GM12878 (cell line): Measurements from ENCODE around the gene GRAMD1B. TPM values are rescaled to one million over a fixed set of nuclear protein-coding genes. Genes with fewer than 3 reads are reported as not detected.

Source experiments
- CTCF ChIP-seq, 3 experiments: IDR thresholded peaks in 2 of 3; conservative IDR thresholded peaks in 1 of 3; 2 replicates each; pipeline ENCODE4 v1.5.1; 2011; ENCODE audit warnings: low read depth in 3 of 3, low read length in 3 of 3, mild to moderate bottlenecking in 3 of 3, control low read depth in 2 of 3, moderate library complexity in 2 of 3, inconsistent platforms in 1 of 3, mixed read lengths in 1 of 3; ENCODE audit not compliant: control insufficient read depth in 2 of 3, insufficient read depth in 1 of 3; ENCODE audit errors: extremely low read depth in 1 of 3
- GATAD2B ChIP-seq: fragments of 450-650 bp; conservative IDR thresholded peaks from 2 replicates; pipeline ENCODE4 v1.6.1; 2017; ENCODE audit warnings: low read depth, mild to moderate bottlenecking, moderate library complexity
- PML ChIP-seq: IDR thresholded peaks from 2 replicates; pipeline ENCODE4 v1.6.1; 2012; ENCODE audit warnings: low read length, inconsistent platforms
- TCF3 ChIP-seq: IDR thresholded peaks from 2 replicates; pipeline ENCODE4 v1.6.1; 2012; ENCODE audit warnings: low read depth, mild to moderate bottlenecking, low read length, borderline replicate concordance; ENCODE audit not compliant: insufficient read depth
- ZBTB40 ChIP-seq: fragments of 450-650 bp; IDR thresholded peaks from 2 replicates; pipeline ENCODE4 v1.6.1; 2016; ENCODE audit warnings: mild to moderate bottlenecking, moderate library complexity, borderline replicate concordance
- polyA plus RNA-seq, 11 experiments: library from polyadenylated mRNA; depleted of rRNA in 4 of 11; unstranded in 6 of 11; stranded (reverse) in 5 of 11; fragments of >200 nt; fragmentation: Nextera tagmentation in 4 of 11; fragmentation: Illumina TruSeq in 1 of 11; extraction: Ambion mirVana in 4 of 11; extraction: Trizol in 1 of 11; gene quantifications; 1 replicate in 1 of 11; 2 replicates in 10 of 11; pipeline versions ENCODE4 v1.2.1 to v1.2.3, GENCODE V29; 2011 to 2016; ENCODE audit warnings: inconsistent platforms in 2 of 11, missing spikeins in 2 of 11, low read depth in 1 of 11
- total RNA-seq, 4 experiments: library from RNA; depleted of rRNA in 3 of 4; stranded (reverse); fragments of >200 nt in 3 of 4; fragmentation: Illumina TruSeq in 1 of 4; extraction: Trizol in 1 of 4; gene quantifications; 2 replicates each; pipeline versions ENCODE4 v1.2.1 to v1.2.3, GENCODE V29; 2013 to 2021
- TF ChIP-seq, protein P1 (sequence below): fragments of 450-650 bp; formaldehyde crosslinking; IDR thresholded peaks from 2 replicates; pipeline ENCODE4 v1.4.0; 2022; ENCODE audit warnings: mild to moderate bottlenecking, moderate library complexity
- TF ChIP-seq, protein P2 (sequence below): IDR thresholded peaks from 2 replicates; pipeline ENCODE4 v1.6.1; 2011; ENCODE audit warnings: low read depth, mild to moderate bottlenecking, low read length, moderate library complexity, borderline replicate concordance; ENCODE audit errors: extremely low read depth

GRAMD1B gene
- total and polyA plus RNA-seq, 10 of the 15 experiments (the other 5 are each of a cell fraction or from before 2014, with no cell fraction given): 1.9 to 49.1 (median 26.9) TPM

- no peak for TF ChIP-seq ZBTB40
- TF ChIP-seq CTCF (IDR thresholded peaks at IDR 0.05 in 2 of 3, conservative IDR thresholded peaks at IDR 0.05 in 1 of 3; ENCODE audit: control insufficient read depth in 2 of 3, extremely low read depth in 1 of 3, insufficient read depth in 1 of 3, low read depth in 3 of 3, low read length in 3 of 3): peak in 1 of 3 experiments; percentile 26; a peak in 1 of 6 replicates
- TF ChIP-seq, protein P1, sequence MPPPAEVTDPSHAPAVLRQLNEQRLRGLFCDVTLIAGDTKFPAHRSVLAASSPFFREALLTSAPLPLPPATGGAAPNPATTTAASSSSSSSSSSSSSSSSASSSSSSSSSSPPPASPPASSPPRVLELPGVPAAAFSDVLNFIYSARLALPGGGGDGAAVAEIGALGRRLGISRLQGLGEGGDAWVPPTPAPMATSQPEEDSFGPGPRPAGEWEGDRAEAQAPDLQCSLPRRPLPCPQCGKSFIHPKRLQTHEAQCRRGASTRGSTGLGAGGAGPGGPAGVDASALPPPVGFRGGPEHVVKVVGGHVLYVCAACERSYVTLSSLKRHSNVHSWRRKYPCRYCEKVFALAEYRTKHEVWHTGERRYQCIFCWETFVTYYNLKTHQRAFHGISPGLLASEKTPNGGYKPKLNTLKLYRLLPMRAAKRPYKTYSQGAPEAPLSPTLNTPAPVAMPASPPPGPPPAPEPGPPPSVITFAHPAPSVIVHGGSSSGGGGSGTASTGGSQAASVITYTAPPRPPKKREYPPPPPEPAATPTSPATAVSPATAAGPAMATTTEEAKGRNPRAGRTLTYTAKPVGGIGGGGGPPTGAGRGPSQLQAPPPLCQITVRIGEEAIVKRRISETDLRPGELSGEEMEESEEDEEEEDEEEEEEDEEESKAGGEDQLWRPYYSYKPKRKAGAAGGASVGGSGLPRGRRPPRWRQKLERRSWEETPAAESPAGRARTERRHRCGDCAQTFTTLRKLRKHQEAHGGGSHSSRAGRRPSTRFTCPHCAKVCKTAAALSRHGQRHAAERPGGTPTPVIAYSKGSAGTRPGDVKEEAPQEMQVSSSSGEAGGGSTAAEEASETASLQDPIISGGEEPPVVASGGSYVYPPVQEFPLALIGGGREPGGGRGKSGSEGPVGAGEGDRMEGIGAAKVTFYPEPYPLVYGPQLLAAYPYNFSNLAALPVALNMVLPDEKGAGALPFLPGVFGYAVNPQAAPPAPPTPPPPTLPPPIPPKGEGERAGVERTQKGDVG (CRISPR knock-in tag): no peak
- TF ChIP-seq, protein P2, sequence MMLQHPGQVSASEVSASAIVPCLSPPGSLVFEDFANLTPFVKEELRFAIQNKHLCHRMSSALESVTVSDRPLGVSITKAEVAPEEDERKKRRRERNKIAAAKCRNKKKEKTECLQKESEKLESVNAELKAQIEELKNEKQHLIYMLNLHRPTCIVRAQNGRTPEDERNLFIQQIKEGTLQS: no peak
- no peak for TF ChIP-seq PML
- no peak for TF ChIP-seq TCF3
- no peak for TF ChIP-seq GATAD2B
Observed at GRCh38 chr11:123475469-123475868, 45.4 kb downstream of the GRAMD1B start (continued).
